Inferior parietal cortex (tissue), 1 donor: ENCODE results near the gene GTF3C6.
"Not testable (repeated sequence)": the region's sequence is repeated elsewhere in the genome, so short reads cannot be mapped to it uniquely, and the experiment has no call there.

Experiments
- DNase-seq: peaks from one replicate; pipeline ENCODE4 v3.0.0-alpha.2; 2016; ENCODE audit errors: extremely low spot score

GTF3C6 gene, protein sequence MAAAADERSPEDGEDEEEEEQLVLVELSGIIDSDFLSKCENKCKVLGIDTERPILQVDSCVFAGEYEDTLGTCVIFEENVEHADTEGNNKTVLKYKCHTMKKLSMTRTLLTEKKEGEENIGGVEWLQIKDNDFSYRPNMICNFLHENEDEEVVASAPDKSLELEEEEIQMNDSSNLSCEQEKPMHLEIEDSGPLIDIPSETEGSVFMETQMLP

DNA sequence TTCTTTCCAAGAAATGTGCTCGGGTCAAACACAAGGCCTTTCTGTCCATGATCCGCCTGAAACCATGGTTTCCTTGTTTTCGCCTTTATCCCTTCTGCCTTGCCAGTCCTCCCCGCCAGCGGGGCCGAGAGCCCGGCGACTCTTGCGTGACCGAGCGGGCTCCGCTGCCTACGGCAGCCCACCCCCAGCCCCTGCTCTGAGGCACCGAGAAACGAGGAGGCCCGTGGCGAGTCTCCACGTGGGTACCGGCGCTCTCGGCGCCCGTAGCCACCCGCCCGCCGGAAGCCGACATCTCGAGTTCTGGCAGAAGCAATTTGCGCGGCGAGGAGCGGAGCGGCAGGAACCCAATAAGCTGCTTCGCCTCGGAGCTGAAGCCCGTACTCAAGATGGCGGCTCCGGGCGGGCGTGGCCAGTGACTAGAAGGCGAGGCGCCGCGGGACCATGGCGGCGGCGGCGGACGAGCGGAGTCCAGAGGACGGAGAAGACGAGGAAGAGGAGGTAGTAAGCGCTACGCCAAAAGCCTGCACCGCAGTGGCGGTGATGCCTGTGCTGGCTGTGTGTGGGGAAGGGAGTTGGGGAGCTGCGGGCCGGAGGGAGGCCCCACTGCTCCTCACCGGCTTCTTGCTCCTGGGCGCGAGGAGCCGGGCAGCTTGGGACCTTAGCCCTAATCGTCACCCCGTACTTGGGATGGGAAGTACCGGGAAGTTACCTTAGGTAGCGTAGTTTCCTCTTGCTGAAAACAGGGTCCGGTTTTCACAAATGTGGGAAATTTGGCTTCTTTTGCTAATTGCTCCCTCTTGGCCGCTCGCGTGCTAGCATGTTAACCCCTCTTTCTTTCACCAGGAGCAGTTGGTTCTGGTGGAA lies at the start of gene GTF3C6:
GTF3C6 (plus strand) TSS at position 378 of the 864 bp plus-strand sequence; CDS start at position 442, 64 bp downstream.
- DNase-seq: peak; percentile 93

DNA sequence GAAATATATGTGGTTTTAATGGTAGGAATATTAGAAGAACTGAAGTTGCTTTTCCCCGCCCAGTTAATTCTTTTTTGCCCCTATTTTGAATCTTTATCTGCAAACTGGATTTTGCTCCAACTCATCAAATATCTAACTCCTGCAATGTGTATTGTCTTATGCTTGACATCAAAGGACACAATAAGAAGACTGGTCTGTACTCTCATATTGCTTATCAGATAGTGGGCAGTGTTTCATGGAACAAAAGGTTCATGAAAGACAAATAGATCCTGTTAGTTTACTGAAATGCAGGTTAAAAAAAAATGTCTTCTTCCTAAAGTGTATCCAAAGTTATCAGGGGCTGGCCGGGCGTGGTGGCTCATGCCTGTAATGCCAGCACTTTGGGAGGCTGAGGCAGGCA lies 27.7 kb upstream of the GTF3C6 start:
- DNase-seq: no peak

DNA sequence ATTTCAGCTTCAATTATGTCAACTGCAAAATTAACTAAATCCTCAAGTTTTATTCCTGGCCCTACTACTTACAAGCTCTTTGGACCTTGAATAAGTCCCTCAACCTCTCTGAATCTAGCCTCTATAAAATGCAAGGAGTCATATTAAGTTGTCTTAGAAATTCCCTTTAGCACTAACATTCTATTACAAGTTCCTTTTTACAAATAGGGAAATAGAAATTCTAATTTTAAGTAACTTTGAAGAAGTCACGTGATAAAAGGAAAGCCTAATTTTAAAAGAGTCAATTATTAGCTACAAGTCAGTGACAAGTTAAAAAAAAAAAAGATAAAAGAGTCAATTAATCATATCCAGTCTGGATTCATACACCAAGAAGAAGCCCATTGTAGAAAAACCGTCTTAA lies 24.6 kb upstream of the GTF3C6 start:
- DNase-seq: no peak

DNA sequence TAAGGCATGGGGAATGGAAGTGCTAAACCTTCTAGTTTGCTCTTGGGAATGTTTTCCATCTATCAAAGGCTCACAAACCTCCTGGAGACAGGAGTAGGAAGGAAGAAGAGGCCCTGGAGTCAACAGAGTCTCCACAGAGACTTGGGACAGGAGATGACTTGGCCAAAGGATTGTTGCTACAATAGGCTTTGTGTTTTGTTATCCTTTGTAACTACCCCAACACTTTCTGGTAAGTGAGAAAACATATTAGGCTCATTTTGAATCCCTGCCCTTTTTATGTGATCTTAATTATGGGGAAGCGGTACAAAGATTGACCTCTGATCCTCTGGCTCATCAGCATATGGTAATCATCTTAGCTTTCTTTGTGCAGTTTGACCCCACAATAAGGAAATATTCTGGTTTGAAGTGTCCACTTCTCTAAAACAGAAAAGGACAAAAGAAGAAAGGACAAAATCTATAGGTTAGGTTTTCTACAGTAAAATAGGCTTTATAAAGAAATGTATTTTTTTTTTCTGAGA lies 24.1 kb upstream of the GTF3C6 start:
- DNase-seq: no peak

DNA sequence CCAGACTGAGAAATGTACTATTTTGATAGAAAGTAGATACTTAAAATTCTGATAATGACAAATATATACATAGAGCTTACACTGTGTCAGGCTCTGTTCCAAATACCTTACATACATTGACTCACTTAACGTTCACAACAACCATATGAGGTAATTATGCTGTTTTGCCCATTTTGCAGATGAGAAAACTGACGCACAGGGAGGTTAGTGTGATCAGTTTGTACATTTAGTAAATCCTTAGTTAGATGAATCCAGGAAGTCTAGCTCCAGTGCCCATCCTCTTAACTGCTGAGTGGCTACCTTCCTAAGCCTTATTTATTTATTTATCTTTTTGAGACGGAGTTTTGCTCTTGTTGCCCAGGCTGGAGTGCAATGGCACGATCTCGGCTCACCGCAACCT lies 23.3 kb upstream of the GTF3C6 start:
- DNase-seq: no peak

DNA sequence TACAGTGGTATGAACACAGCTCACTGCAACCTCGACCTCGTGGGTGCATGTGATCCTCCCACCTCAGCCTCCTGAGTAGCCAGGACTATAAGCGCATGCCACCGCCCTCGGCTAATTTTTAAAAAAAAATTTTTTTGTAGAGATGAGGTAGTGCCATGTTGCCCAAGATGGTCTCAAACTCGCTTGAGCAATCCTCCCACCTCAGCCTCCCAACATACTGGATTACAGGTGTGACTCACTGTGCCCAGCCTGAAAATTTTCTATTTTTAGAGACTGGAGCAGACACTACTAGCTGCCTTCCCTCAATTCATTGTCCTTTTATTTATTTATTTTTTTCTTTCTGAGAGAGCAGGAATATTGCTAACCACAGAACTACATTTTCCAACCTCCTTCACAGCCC lies 20.3 kb upstream of the GTF3C6 start:
- DNase-seq: no peak

DNA sequence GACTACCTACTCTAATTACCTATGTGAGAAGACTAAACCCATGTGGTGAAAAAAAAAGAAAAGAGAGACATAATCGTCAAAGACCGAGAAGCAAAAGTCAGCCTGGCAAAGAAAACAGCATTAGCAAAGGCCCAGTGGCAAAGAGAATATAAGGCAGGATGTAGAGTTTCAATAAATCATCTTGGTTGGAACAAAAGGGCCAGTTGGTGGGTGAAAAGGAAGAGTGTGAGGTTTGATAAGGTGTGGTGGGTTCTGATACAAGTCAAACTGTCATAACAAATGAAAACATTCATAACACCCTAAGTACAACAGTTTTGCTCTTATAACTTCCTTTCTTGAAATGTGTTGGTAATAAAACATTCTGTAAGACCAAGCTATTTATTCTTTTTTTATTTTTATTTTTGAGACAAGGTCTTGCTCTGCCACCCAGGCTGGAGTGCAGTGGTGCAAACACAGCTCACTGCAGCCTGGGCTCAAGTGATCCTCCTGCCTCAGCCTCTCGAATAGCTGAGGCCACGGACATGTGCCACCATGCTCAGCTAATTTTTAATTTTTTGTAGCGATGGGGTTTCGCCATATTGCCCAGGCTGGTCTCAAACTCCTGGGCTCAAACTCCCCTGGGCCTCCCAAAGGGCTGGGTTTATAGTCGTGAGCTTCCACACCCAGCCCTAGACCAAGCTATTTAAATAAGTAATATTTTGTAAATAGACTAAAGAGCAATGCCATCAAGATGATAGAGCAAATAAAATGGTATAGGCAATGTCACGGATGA lies 18.9 kb upstream of the GTF3C6 start:
- DNase-seq: no peak

DNA sequence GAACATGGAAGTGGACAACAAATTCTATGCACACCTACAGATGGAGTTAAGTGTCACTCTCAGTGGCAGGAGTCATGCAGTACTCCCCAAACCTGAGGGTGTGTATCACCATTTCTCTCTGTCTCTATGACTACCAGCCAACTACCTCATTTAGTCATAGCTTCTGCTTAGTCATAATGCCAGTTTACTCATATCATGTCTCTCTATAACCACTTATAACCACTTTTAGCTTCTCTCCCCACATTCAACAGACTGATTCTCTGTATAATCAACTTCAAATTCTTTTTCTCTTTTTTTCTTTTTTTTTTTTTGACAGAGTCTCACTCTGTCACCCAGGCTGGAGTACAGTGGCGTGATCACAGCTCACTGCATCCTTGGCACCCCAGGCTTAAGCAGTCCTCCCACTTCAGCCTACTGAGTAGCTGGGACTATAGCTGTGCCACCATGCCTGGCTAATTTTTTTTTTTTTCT lies 13.8 kb upstream of the GTF3C6 start:
- peak; percentile 45 for DNase-seq

DNA sequence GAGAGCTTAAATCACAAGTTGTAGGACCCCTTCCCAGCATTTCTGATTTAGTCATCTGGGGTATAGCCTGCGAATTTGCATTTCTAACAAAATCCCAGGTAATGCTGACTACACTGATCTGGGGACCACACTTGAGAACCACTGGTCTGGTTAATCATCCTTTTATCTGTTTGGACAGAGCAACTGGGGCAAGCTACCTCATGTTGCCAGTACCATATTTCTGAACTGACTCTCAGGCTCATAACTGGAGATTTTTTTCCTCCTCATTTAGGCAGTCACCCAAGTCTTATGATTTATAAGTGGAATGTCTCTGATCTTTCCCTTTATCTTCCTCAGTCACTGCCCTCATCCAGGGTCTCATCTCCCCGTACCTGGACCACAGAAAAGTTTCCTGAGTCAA lies 12.0 kb upstream of the GTF3C6 start:
- no peak for DNase-seq

DNA sequence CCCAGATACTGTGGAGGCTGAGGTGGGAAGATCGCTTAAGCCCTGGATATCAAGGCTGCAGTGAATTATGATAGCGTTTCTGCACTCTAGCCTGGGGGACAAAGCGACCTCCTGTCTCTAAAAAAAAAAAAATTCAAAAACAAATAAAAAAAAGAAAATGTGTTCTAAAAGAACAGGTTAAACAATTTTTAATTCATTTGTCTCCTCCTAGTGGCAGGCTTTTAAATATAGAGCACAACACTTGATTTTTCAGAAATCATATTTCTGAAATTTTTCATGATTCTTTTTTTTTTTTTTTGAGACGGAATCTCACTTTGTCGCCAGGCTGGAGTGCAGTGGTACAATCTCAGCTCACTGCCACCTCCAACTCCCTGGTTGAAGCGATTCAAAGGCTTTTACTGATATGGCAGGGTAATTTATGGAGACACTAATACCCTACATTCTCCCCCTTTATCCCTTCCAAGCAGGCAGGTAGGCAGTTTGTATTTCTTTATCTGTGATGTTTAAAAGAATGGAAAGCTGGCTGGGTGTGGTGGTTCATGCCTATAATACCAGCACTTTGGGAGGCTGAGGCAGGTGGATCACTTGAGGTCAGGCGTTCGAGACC lies 8.7 kb upstream of the GTF3C6 start:
- DNase-seq: peak; percentile 69

DNA sequence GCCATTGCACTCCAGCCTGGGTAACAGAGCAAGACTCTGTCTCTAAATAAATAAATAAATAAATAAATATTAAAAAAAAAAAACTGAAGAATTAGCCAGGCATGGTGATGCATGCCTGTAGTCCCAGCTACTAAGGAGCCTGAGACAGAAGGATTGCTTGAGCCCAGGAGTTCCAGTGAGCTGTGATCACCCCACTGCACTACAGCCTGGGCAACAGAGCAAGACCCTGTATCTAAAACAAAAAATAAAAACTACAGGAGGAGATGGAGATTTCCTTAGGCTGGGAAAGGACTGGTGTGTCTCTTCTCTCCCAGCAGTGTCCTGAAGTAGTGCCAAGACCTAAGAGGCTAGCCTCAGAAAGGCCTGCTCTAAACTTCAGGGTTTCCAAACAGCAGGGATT lies 8.1 kb upstream of the GTF3C6 start:
- no peak for DNase-seq

DNA sequence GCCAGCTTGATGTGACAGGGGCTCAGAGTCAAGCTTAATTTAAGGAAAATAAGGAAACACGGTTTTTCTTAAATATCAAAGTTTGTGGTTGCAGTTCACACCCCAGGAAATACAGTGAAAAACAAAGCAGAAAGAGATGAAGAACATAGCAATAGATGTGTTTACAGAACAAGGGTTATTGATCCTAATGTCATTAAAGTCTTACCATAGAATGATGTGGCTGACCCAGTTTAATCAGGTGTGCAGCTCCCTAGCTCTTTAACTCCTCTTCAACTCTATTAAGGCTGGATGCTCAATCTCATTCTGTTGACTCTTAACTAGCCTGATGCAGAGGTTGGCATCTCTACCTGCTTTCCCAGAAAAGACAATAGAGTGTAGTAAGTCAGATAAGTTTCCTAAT lies 7.5 kb upstream of the GTF3C6 start:
- no peak for DNase-seq

DNA sequence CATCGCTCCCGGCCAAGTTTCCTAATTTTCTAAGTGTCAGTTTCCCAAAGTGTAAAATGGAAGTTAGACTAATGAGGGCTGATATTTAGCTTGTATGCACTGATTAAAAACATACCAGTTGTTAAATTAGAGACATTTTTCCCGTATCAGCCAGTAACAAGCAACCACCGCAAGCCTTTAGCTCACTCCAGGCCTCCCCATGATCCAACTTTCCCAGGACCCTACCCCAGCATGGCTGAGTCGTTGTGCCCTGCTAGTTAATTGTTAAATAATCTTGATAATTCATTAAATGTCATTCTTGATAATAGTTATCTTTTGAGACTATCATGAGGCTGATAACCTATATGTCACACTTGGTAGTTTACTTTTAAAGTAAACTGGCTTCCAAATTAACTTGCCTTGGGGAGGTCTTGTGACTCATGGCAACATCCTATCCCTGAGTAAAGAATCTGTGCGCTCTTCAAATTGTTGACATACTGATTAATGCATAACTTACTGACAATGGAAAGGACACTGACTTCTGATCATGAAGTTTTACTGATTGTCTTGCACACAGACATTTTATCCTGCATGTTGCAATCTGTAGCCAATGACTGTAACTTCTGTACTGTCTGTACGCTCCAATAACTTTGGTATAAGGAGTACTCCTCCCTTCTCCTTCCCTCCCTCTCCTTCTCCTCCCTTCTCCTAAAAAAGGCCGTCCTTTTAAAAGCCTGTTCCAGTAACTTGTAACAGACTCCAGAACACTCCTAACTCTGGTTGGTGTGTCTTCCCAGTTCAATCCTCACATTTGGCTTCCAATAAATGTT lies 6.3 kb upstream of the GTF3C6 start:
- DNase-seq: no peak

DNA sequence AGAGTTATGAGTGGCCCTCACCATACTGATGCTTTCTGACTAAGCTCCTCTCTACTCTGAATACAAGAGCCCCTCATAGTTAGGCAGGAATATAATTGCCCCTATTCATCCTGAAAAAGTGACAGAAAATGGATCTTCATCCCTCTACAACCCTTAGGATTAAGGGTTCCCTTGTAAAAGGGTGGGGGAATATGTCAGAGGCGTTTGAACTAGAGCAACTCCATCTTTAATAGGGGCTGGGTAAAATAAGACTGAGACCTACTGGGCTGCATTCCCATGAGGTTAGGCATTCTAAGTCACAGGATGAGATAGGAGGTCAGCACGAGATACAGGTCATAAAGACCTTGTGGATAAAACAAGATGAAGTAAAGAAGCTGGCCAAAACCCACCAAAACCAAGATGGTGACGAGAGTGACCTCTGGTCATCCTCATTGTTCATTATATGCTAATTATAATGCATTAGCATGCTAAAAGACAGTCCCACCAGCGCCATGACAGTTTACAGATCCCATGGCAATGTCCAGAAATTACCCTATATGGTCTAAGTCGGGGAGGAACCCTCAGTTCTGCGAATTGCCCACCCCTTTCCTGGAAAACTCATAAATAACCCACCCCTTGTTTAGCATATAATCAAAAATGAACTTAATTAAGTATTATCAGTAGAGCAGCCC lies 4.7 kb upstream of the GTF3C6 start:
- no peak for DNase-seq

DNA sequence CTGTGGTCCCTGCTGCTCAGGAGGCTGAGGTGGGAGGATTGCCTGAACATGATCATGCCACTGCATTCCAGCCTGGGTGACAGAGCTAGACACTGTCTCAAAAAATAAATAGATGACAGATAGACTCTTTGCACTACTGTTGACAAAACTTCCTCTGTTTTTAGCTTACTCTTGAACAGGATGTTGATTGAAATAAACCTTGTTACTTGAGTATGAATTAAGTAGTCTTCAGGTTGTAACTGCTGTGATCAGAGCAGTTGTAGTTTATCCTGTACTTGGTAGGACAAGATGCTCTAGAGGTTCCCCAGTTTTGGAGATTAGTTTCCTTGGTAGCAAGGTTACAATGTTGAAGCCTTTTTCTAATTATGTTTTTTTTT lies 1.5 kb downstream of the GTF3C6 start:
- no peak for DNase-seq

DNA sequence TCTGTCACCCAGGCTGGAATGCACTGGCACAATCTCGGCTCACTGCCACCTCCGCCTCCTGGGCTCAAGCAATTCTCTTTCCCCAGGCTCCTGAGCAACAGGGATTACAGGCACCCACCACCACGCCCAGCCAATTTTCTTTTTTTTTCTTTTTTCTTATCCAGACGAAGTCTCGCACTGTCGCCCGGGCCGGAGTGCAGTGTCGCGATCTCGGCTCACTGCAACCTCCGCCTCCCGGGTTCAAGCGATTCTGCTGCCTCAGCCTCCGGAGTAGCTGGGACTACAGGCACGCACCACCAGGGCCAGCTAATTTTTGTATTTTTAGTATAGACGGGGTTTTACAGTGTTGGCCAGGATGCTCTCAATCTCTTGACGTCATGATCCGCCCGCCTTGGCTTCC lies 4.1 kb downstream of the GTF3C6 start:
- not testable (repeated sequence) for DNase-seq

DNA sequence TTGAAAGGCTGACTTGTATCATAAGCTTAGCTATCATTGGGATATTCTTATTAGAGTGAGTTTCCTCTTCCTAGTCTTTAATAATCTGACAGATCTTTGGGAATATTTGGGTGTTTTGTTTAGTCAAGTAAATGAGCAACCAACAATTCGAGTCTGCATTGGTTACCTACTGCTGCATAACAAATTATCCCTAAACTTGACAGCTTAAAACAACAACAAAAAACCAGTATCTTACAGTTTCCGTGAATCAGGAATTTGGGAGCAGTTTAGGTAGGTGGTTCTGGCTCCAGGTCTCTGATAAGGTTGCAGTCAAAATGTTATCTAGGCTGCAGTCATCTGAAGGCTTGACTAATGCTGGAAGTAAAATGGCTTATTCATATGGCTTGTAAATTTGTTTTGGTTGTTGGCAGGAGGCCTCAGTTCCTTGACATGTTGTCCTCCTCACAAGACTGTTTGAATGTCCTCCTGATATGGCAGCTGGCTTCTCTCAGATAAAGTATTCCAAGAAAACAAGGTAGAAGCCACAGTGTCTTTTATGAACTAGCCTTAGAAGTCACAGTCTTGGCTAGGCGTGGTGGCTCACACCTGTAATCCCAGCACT lies 7.2 kb downstream of the GTF3C6 start:
- DNase-seq: no peak

DNA sequence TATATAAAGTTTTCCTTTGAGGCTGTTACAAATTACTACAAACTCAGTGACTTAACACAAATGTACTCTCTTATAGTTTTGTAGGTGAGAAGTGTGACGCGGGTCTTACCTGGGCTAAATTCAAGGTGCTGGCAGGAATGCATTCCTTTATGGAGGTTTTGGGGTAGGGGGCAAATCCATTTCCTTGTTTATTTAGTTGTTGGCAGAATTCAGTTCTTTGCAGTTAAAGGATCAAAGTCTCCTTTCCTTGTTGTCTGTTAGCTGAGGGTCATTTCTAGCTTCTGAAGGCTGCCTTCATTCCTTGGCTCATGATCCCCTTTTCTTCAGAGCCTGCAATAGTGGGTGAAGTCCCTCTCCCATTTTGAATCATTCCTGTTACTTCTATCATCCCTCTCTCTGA lies 10.2 kb downstream of the GTF3C6 start:
- DNase-seq: not testable (repeated sequence)

DNA sequence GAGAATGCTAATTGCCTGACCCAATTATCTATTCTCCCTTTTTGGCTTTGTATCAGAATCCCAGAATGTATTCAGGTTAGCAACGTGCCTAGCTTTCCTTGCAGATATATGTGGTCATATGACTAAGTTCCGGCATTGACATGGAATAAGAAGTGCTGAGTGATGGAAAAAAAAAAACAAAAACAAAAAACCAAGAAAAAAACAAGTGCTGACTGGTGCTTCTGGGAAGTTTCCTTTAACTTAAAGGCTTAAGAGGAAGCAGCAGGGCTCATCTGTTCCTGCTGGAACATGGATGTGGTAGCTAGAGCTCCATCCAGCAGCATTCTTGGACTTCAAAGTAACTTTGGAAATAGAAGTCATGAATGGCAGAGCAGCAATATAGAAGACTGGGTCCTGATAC lies 13.0 kb downstream of the GTF3C6 start:
- DNase-seq: no peak

DNA sequence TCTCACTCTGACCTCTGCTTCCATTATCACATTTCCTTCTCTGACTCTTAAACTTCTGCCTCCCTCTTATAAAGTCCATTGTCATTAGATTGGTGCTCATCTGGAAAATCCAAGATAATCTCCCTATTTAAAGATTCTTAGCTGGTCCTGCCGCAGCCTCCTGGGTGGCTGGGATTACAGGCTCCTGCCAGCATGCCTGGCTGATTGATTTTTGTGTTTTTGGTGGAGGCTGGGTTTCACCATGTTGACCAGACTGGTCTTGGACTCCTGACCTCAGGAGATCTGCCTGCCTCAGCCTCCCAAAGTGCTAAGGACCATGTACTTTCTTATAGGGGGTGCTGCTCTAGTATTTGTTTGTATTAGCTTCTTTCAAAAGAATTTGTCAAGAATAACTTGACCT lies 18.1 kb downstream of the GTF3C6 start:
- DNase-seq: no peak
